Dedifferentiated amniotic fluid mesenchymal stem cell (primary cell): ENCODE data around the gene SHROOM1.

Experiments
- DNase-seq: peaks from one replicate; pipeline ENCODE4 v3.0.0-alpha.2; 2016; ENCODE audit errors: extremely low spot score

SHROOM1 gene

DNA sequence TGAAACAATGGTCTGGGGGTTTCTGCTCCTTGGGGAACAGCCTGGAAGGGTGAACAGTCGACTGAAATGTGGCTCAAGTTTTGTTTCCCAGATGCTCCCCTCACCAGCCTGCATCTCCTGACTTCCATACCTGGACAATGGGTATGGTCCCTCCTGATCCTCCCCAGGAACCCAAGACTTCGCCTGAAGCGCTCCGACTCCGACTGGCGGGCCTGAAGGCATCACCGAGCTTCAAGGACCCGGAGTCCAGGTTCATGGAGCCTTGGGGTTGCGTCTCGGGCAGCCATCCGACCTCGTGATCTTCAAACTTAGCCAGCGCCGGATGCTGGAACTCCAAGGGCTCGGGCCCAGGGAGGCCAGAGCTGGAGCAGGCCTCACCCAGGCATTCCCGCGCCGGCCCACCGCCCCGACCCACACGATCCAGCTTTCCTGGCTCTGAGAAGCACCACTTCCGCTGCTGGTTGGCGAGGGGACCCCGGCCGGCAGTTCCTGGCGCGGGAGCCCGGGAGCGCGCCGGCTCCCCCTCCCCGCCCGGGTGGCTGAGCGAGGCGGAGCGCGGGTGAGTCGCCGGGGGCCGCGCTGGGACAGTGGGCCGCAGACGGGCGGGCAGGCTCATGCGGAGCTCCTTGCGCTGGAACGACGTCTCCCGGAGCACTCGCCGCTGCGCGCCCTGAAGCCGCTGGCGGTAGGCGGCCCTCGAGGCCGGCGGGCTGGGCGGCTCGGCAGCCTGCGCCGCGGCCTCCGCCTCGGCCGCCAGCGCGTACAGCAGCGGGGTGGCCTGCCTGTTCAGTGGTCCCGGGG, 5.2 kb downstream of the SHROOM1 start:
- no peak for DNase-seq

DNA sequence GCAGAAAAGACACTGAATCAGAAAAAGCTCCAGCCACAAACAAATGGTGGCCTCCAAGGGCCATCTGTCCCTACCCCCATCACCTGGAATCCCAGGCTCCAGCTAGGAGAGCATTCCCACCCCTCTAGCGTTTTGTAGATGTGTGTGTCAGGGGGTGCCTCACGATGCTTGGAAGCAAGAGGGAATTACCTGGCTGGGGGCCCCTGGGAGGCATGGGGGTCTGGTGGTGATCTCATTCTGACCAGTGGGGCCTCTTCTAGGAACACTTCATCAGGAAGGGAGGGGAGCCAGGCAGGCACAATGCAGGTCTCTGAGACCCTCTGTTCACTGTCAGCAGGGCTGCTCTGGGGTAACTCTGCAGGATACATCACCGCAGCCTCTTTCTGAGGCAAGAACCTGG, 6.0 kb downstream of the SHROOM1 start:
- DNase-seq, result no peak

DNA sequence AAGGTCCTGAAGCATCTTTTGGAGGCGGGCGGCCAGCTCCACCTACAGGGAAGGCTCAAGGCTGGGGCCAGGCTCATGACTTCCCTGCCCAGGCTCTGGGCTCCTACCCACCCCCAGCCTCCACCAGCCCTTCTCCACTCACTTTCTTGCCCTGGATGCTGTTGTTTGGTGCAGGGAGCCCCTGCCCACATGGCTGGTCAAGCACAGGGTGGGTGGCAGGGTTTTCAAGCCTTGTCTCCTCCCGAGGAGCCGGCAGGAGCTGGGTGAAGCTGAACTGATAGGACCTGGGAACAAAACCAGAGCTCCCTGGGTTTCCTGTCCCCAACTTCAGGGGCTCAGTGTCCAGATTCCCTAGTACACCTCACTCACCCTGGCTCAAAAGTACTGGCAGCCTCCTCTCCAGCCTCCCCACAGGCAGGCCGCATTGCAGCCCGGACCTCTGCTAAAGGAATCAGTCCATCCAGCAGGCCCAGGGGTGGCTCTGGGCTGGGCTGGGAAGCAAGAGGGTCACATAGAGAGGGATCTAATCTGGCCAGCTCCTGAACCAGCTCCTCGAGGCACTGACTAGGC, 6.9 kb downstream of the SHROOM1 start:
- no peak for DNase-seq

DNA sequence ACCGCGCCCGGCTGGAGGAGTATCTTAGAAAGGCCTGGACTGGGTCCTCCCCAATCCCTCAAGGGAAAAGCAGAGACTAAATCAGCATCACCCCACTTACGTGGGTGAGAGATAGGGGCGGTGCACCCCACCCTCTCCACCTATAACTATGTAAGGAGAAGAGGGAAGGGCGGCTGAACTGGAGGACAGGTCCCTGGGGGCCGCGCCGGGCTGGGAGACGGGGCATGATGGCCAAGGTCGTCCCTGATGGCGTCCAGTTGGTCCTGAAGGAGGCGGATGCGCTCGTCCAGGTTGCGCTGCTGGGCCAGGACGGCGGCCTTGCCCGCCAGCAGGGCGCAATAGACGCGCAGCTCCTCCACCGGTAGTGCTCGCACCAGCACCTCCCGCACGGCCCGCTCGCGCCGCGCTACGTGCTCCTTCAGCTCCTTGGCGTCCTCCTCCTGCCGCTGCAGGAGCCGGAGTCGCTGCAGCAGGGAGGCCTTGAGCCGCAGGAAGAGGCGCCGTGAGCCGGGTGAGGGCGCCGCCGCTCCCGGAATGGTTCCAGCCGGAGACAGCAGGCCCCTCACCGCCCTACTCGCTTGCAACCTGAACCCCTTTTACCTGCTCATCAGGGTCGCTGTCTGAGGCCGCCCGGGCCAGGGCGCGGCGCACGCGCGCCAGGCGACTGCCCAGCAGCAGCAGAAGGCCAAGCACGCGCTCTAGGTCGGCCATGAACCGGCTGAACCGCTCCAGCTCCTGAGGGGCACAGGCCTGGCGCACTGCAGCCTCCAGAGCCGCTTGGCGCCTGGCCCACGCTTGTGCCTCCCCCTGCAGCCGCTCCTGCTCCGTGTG, 7.6 kb downstream of the SHROOM1 start:
- no peak for DNase-seq

DNA sequence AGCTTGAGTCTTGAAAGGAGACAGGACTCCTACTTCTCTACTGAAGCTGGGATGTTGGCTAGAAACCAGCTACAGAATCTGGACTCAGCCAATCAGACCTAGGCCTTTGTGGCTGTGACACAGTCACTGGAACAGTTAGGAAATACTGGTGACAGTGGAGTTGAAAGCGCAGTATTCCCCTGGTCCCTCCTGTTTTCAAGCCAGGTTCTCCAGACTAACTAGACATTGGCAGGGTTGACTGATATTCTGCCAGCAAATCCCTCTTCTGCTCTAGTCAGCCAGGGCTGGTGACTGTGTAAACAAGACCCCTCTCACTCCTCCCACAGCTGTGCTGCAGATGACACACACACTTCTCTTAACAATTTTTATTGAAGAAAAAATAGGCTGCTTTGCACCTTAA, 8.7 kb downstream of the SHROOM1 start:
- no peak for DNase-seq

DNA sequence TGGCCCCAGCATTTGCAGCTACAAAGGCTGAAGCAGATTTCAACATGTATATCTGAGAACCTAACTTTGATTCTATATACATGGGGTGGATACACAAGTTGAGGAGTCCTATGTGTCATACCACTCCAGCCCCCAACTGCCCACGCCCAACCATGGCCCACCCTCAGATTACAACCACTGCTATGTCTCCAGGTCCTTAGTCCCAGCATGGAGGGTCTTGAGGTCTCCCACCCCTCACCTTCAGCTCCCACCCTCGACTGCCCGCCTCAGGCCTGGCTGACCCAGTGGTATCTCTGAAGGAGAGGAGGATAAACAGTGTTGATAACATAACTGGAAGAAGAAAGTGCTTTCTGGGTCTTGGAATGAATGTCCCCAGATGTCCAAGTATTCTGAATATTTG, 9.1 kb downstream of the SHROOM1 start:
- DNase-seq, result no peak

DNA sequence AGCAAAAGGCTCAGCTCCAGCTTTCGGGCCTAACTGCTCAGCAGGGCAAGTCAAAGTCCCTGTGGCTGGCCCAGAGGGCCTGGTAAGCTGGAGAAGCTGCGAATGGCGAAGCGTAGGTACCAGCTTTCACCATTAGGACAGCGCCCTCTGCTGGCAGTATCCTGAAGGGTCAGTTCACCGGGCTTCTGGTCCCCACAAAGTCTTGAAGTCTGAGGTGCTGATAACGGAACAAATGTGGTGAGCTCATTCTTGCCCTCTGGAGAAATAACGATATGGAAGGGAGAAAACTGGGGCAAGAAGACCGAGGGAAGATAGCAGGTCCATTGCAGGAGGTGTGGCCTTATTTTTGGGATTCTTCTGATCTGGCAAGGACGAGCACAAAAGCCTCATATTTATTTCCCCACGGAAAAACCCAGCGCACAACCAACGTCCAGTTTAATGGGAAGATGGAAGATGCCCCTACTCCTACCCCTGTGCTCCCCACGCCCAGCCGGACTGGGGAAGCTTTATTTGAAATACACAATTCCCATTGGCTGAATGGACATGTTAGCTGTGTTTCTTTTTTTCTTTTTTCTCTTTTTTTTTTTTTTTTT, 10.2 kb downstream of the SHROOM1 start:
- DNase-seq, result peak; percentile 86

DNA sequence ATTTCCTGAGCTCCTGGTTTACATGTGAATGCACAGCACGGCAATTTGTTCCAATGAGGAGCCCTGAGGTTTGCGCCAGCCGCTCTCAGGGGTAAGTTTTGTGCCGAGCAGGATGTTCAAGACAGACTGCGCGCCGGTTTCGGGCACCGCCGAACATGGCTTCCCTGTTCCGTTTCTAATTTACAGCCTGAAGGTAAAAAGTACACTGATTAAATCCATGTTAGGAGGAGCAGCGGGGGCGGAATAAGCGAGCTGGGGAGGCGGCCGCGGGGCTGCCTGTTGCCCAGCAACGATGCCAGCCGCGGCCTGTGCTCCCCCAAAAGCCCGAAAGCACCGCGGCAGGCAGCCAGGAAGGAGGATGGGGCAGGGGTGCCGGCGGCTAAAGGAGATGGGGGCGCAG, 11.0 kb downstream of the SHROOM1 start:
- DNase-seq, result no peak

DNA sequence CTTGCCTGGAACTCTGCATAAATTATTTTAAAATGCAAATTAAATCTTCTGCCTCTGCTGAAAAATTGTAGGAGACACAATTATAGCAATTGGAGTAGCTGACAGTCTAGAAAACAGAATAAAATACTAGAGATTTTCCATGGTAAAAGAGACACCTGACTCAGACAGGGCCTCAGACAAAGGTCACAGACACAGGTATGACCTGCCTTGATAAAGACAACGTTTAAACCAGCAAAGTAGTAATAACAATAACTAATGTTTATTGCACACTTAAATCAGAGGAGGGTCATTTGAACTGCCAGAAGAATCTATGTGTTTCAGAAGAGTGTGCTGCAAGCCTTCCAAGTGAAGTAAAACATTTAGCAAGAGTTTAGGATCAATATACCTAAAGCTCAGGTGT, 13.4 kb downstream of the SHROOM1 start:
- no peak for DNase-seq

DNA sequence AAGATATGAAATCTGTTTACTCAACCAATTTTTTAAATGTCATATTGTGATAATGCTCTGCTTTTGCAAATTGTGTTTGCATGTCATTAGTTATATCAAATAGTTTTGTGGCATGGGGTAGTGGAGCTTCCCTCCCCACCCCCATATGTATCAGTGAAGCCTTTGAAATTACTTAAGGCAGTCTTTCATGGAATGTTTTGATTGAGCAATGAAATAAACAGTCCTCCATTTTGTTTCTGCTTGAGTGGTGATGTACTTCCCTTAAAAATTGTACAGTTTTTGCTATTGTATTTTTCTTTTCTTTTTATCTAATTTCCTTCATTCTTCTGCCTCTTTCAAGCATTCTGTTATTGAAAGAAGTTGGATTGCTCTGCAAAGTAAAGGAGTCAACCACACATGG, 13.9 kb downstream of the SHROOM1 start:
- DNase-seq, result no peak

DNA sequence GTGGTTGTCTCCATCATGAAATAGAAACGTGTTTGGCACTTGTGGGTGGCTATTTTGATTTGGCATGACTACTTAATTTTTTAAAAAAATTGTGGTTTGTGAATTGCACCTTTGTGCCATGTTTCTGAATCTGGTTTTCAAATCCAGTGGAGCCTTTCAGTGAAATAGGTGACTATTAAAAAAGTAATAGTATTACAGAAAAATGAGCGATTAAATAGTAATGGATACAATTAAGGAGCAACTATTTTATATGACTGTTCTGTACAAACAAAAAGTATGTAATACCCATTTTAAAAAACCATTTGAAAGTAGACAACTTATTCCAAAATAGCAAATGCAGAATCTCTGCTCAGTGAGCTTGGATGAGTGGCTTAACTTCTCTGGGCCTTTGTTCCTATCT, 14.4 kb downstream of the SHROOM1 start:
- DNase-seq, result no peak

DNA sequence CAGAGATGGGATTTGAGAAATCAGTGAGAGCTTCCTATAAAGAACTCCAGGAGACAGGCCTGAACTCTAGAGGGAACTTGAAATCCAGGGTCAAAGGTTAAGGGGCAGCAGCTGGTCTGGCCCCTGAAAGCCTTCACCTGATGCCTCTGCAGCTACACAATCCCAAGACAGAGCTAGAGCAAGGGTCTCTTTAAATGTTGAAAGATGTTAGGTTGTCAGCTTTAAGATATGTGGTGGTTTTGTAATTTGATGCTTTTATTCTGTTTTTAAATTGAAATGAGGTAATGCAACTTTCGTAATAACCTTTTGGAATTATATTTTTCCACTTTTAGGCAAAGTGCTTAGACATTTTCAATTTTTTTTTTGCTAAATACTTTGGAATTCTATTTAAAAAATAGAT, 15.0 kb downstream of the SHROOM1 start:
- peak; percentile 36 for DNase-seq

DNA sequence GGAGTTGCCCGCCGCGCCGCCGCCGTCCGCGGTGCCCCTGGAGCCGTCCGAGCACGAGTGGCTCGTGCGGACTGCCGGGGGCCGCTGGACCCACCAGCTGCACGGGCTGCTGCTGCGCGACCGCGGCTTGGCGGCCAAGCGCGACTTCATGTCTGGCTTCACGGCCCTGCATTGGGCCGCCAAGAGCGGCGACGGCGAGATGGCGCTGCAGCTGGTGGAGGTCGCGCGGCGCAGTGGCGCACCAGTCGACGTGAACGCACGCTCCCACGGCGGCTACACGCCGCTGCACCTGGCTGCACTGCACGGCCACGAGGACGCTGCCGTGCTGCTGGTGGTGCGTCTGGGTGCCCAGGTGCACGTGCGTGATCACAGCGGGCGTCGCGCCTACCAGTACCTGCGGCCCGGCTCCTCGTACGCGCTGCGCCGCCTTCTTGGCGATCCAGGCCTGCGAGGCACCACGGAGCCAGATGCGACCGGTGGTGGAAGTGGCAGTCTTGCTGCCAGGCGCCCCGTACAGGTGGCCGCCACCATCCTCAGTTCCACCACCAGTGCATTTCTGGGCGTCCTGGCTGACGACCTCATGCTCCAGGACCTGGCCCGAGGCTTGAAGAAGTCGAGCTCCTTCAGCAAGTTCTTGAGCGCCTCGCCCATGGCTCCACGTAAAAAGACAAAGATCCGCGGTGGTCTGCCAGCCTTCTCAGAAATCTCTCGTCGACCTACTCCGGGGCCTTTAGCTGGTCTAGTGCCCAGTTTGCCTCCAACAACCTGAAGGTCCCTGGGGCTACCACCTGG, 15.7 kb downstream of the SHROOM1 start:
- no peak for DNase-seq

DNA sequence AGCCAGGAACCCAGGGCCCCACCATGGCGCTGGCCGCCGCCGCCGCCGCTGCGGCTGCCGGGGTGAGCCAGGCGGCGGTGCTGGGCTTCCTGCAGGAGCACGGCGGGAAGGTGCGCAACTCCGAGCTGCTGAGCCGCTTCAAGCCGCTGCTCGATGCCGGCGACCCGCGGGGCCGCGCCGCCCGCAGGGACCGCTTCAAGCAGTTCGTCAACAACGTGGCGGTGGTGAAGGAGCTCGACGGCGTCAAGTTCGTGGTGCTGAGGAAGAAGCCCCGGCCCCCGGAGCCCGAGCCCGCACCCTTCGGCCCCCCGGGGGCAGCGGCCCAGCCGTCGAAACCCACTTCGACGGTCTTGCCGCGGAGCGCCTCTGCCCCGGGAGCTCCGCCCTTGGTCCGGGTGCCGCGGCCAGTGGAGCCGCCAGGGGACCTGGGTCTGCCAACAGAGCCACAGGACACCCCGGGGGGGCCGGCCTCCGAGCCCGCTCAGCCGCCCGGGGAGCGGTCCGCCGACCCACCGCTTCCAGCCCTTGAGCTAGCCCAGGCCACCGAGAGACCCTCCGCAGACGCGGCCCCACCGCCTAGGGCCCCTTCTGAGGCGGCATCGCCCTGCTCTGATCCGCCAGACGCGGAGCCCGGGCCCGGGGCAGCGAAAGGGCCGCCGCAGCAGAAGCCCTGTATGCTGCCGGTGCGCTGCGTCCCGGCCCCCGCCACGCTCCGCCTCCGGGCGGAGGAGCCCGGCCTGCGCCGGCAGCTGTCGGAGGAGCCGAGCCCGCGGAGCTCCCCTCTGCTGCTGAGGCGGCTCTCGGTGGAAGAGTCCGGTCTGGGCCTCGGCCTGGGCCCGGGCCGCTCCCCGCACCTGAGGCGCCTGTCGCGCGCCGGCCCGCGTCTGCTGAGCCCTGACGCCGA, 16.6 kb downstream of the SHROOM1 start:
- DNase-seq, result no peak

DNA sequence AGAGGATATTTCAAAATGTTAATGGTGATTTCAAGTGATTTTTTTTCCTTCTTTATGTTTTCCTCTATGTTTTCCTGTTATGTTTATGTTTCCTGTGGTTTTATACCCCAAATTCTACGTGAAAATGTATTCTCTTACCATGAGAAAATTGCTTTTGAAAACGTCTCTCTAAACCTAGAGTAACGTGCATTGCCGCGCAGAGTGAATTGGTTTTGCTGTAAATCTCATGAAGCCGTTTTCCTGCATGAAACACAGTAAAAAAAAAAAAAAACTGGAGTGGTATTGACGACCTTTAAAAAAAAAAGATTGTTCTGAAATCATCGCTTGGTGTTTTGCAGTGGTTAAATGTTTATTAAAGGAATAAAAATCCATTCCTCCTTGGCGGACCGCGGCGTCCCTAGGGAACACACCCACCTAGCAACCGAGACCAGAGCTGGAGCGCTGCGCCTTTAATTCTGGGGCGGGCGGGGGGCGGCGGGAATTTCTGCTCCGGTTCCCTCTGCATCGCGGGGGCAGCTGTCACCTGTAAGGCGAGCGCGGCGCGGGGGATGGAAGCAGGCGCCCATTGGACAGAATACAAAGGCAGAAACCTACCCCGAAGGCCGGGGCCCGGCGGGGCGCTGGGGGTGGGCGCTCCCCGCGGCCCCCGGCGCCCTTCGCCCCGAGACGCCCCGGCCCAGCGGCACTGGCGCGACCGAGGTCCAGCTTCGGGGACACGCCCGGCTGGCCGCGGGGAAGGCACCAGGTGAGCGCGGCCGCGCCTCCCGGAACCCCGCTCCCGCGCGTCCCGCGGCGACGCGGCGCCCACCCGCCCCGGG, 17.5 kb downstream of the SHROOM1 start, which contains the start of gene SOWAHA:
Gene SOWAHA, plus strand, starts transcription at position 522 of the 818 bp plus-strand sequence. CDS start 320 bp downstream, outside the sequence.
- DNase-seq, result no peak

DNA sequence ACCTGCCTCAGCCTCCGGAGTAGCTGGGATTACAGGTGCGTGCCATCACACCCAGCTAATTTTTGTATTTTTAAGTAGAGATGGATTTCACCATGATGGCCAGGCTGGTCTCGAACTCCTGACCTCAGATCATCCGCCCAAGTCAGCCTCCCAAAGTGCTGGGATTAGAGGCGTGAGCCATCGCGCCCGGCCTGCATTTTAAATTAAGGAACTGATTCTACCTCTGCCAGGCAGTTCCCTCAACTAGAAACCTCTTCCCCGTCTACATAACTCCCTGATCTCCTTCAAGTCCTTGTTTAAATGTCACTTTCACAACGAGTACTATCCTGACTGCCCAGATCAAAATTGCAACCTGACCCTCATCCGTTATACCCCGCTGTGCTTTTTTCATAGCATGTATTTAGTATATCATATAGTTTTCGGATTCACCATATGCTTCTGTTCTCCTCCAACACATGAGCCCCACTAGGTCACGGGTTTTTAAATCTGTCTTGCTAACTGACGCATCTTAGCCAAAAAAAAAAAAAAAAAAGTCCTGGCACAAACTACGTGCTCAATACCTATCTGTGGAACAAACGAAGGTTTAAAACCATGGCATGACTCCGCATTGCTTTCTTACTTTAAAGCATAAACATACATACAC, 18.2 kb downstream of the SHROOM1 start:
- DNase-seq, result no peak

DNA sequence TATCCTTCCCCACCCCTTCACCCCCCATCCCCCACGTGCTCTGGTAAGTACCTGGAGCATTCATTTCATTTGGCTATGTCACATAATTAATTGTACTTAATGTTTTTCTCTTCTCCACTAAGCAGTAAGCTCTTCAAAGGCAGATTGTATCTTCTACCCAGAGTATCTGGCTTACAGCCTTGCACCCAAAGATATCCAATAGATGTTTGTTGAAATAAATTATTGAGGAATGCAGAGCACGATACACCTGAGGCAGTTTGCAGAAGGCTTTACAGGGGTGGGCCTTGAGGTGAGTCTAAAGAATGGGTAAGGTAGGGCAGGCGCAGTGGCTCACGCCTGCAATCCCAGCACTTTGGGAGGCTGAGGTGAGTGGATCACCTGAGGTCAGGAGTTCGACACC, 19.8 kb downstream of the SHROOM1 start:
- DNase-seq, result no peak

DNA sequence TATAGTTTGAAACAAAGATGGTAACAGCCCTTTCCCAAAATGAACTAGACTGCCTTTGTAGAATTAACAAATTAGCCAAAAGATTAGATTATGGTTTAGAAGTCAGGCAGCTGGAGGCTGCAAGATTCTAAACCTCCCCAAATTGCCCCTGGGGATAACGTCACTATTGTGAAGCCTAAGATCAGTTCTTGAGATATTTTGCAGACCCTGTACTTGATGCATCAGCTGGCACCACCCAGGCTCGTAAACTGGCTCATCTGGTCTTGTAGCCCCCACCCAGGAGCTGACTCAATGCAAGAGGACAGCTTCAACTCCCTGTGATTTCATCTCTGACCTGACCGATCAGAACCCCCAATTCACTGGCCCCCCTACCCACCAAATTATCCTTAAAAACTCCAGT, 21.6 kb downstream of the SHROOM1 start:
- no peak for DNase-seq

DNA sequence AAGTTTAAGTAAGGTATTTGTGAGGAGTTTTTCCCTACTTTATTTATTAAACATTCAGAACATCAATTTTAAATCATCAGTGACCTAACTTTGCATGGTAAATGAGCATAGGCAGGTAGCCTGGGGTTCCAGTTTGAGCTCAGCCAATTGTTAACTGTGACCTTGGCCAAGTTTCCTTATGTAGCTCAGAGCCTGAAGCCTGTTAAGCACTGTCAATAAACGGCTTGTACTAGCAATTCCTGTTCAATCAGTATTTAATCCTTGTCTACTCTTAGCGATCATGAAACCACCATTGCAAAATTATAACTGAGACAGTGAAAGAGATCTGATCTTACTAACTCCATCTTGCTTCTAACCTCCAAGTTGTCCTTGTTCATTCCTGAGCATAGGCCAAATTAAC, 22.0 kb downstream of the SHROOM1 start:
- no peak for DNase-seq
